ENCODE results near the gene CX3CL1. TPM values are rescaled to one million over a fixed set of nuclear protein-coding genes. Genes with fewer than 3 reads are reported as not detected.

Gene CX3CL1
- total RNA-seq, 4 donors from 2014 or later: 5.8 to 31.9 (median 18.3) TPM

DNA sequence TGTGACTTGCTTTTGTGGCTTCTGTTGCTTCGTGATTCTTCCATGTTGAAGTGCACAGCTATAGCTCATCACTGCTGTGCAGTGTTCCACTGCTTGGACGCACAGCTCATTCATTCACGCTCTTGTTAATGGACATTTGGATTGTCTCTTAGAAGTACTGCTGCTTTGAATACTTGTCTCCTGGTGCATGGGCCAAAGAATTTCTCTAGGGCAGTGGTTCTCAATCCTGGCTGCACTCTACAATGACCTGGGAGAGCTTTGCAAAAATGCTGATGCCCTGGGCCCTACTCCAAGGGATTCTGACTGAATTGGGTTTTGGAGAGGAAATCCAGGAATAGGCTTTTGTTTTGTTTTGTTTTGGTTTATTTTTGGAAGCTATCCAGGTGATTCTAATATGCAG is 52.3 kb downstream of the CX3CL1 start:
- intact Hi-C loops (cut with DNase I; ENCODE audit: low total_unique reads): loop anchor here (10.0 kb wide), 1 partner anchor 340 kb away; no protein-coding TSS in a partner anchor
- WGBS, 2 donors: 72 to 80% methylated on average over 3 of the region's 3 CpGs
- H3K4me3 ChIP-seq (ENCODE audit: low read depth, poor library complexity, severe bottlenecking): no peak overlapping the region
- TF ChIP-seq, protein P1, sequence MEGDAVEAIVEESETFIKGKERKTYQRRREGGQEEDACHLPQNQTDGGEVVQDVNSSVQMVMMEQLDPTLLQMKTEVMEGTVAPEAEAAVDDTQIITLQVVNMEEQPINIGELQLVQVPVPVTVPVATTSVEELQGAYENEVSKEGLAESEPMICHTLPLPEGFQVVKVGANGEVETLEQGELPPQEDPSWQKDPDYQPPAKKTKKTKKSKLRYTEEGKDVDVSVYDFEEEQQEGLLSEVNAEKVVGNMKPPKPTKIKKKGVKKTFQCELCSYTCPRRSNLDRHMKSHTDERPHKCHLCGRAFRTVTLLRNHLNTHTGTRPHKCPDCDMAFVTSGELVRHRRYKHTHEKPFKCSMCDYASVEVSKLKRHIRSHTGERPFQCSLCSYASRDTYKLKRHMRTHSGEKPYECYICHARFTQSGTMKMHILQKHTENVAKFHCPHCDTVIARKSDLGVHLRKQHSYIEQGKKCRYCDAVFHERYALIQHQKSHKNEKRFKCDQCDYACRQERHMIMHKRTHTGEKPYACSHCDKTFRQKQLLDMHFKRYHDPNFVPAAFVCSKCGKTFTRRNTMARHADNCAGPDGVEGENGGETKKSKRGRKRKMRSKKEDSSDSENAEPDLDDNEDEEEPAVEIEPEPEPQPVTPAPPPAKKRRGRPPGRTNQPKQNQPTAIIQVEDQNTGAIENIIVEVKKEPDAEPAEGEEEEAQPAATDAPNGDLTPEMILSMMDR (IDR thresholded peaks at IDR 0.05): no peak
- no peak for TF ChIP-seq POLR2A (IDR thresholded peaks at IDR 0.05)
- DNase-seq (ENCODE audit: low spot score in 2 of 2): no peak

DNA sequence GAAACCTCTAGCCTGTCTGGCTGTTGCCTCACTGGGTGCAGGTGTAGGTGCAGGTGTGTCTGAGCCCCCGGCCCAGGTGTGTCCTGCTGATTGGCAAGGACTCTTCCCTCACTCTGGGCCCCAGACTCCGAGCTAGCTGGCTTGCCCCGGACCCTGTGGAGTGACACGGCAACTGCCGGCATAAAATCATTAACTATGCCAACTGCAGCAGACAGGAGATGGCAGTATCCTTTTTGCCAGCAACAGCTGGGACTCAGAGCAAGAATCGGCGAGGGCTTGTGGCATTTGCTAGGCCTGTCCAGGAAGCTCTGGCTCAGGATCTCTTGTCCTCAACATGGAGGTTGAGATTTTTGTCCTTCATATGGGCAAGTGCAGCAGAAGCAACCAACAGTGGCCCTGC is 54.1 kb downstream of the CX3CL1 start:
- DNase-seq (ENCODE audit: low spot score in 2 of 2): no peak
- TF ChIP-seq, protein P1 (IDR thresholded peaks at IDR 0.05): no peak
- TF ChIP-seq POLR2A (IDR thresholded peaks at IDR 0.05): no peak
- WGBS, 2 donors: 84 to 92% methylated on average over 7 of the region's 7 CpGs
- intact Hi-C loops (cut with DNase I; ENCODE audit: low total_unique reads): loop anchor here (10.0 kb wide), 1 partner anchor 342 kb away; no protein-coding TSS in a partner anchor
- no peak overlapping the region for H3K4me3 ChIP-seq (ENCODE audit: low read depth, poor library complexity, severe bottlenecking)

DNA sequence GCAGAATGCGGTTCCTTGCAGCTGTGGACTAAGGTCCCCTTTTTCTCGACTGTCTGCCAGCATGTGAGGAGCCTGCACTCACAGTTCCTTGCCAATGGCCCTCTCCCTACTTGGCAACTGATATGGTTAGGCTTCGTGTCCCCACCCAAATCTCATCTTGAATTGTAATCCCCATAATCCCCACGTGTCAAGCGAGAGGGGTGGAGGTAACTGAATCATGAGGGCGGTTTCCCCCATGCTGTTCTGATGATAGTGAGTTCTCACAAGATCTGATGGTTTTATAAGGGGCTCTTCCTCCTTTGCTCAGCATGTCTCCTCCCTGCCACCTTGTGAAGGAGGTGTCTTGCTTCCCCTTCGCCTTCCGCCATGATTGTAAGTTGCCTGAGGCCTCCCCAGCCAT is 55.0 kb downstream of the CX3CL1 start:
- intact Hi-C loops (cut with DNase I; ENCODE audit: low total_unique reads): loop anchor here (10.0 kb wide), 1 partner anchor 343 kb away; no protein-coding TSS in a partner anchor
- no peak overlapping the region for H3K4me3 ChIP-seq (ENCODE audit: low read depth, poor library complexity, severe bottlenecking)
- WGBS, 2 donors: 78 to 84% methylated on average over 8 of the region's 8 CpGs
- TF ChIP-seq, protein P1 (IDR thresholded peaks at IDR 0.05): no peak
- no peak for TF ChIP-seq POLR2A (IDR thresholded peaks at IDR 0.05)
- DNase-seq (ENCODE audit: low spot score in 2 of 2): no peak

DNA sequence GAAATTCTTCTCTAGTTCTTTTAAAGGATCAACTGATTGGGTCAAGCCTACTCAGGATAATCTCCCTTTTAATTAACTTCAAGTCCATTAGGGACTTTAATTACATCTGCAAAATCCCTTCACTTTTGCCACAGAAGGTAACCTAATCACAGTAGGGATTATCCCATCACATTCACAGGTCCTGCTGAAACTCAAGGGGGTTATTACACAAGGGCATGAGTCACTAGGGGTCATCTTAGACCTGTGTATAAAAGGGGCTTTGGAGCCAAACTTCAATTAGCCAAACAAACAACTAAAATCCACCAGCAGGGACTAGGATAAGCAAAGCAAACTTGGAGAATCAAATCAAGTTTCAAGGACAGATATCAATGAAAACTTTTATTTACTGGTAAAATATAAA is 55.5 kb downstream of the CX3CL1 start:
- H3K4me3 ChIP-seq (ENCODE audit: low read depth, poor library complexity, severe bottlenecking): no peak overlapping the region
- no peak for DNase-seq (ENCODE audit: low spot score in 2 of 2)
- intact Hi-C loops (cut with DNase I; ENCODE audit: low total_unique reads): loop anchor here (10.0 kb wide), 1 partner anchor 343 kb away; no protein-coding TSS in a partner anchor
- TF ChIP-seq POLR2A (IDR thresholded peaks at IDR 0.05): no peak

DNA sequence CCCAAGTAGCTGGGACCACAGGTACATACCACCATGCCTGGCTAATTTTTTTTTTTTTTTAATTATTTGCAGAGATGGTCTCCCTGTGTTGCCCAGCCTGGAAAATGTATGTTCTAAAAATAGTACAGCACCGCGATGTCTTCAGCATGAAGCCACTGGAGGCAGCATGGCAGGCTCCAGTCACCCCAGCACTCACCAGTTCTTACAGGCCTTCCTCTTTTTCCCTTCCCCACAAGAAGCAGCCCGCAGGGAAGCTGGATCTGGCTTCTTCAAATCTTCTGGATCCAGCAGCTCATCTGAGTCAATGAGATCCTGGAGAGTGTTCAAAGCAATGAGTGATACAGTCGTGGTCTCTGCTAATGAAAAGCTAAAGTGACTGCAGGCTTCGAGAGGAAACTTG is 58.7 kb downstream of the CX3CL1 start:
- intact Hi-C loops (cut with DNase I; ENCODE audit: low total_unique reads): no loop called here
- 45 to 64% methylated on average over 5 of the region's 5 CpGs for WGBS, 2 donors

DNA sequence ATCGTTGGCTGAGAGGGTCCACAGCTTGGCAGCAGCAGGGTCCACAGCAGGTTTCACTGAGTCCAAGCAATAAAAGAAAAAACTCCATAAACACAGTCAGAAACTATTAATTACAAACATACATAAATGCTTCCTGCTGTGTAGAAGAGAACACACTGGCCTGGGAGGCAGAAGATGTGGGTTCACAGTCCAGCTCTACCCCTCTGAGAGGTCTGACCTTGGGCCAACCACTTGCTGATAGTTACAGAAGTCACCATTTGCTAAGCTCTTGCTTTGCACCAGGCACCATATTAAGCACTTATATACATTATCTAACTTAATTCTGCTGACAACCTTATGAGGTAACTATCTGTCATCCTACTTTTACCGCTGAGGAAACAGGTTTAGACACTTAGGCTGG is 60.2 kb downstream of the CX3CL1 start:
- TF ChIP-seq POLR2A (IDR thresholded peaks at IDR 0.05): no peak
- TF ChIP-seq, protein P1 (IDR thresholded peaks at IDR 0.05): no peak
- H3K4me3 ChIP-seq (ENCODE audit: low read depth, poor library complexity, severe bottlenecking): no peak overlapping the region
- intact Hi-C loops (cut with DNase I; ENCODE audit: low total_unique reads): no loop called here
- no peak for DNase-seq (ENCODE audit: low spot score in 2 of 2)
- WGBS, 2 donors: 80 to 84% methylated on average over 2 of the region's 2 CpGs

More for the DNA sequence above, 58.7 kb downstream of the CX3CL1 start:
- no peak overlapping the region for H3K4me3 ChIP-seq (ENCODE audit: low read depth, poor library complexity, severe bottlenecking)
- TF ChIP-seq, protein P1 (IDR thresholded peaks at IDR 0.05): no peak
- no peak for TF ChIP-seq POLR2A (IDR thresholded peaks at IDR 0.05)
- DNase-seq (ENCODE audit: low spot score in 2 of 2): no peak

All from lower leg skin (tissue), 4 donors.